RWPE2 (cell line): ENCODE data around the gene JMJD4.
A peak's percentile ranks its signal among the peaks of the same experiment; 100 is the strongest.

ENCODE experiments used
- ATAC-seq: fragments of 200-7000 bp; cut with Tn5 transposase; 3 replicates; pipeline ENCODE4 v1.9.1; 2021; ENCODE audit warnings: low read depth
- DNase-seq: peaks from one replicate; pipeline ENCODE4 v3.0.0-alpha.2; 2020; ENCODE audit warnings: low spot score
- H3K27ac ChIP-seq: fragments of 450-650 bp; 2 replicates; pipeline ENCODE4 v1.5.1; 2017; ENCODE audit warnings: mild to moderate bottlenecking; ENCODE audit not compliant: poor library complexity, severe bottlenecking
- H3K27me3 ChIP-seq: fragments of 250-450 bp; sonication (Bioruptor Pico); 2 replicates; pipeline ENCODE4 v1.5.1; 2021; ENCODE audit warnings: mild to moderate bottlenecking, moderate library complexity; ENCODE audit not compliant: insufficient read depth, poor library complexity, severe bottlenecking
- H3K36me3 ChIP-seq: fragments of 250-450 bp; sonication (Bioruptor Pico); 2 replicates; pipeline ENCODE4 v1.5.1; 2020; ENCODE audit warnings: low read depth, mild to moderate bottlenecking, moderate library complexity
- H3K4me1 ChIP-seq: fragments of 250-450 bp; sonication (Bioruptor Pico); 2 replicates; pipeline ENCODE4 v1.5.1; 2021; ENCODE audit warnings: mild to moderate bottlenecking, moderate library complexity; ENCODE audit not compliant: insufficient read depth, poor library complexity, severe bottlenecking
- H3K4me3 ChIP-seq: fragments of 250-450 bp; sonication (Bioruptor Pico); 2 replicates; pipeline ENCODE4 v1.5.1; 2021; ENCODE audit warnings: mild to moderate bottlenecking, moderate library complexity; ENCODE audit not compliant: severe bottlenecking
- H3K9me3 ChIP-seq: fragments of 250-450 bp; sonication (Bioruptor Pico); 2 replicates; pipeline ENCODE4 v1.5.1; 2021; ENCODE audit warnings: mild to moderate bottlenecking, moderate library complexity; ENCODE audit not compliant: severe bottlenecking
- CTCF ChIP-seq: fragments of 450-650 bp; IDR thresholded peaks from one replicate; pipeline ENCODE4 v1.5.1; 2017; ENCODE audit warnings: mild to moderate bottlenecking, moderate library complexity; ENCODE audit not compliant: poor library complexity, severe bottlenecking

The JMJD4 gene

GRCh38 chr1:227729881-227730629 is 5.0 kb downstream of the JMJD4 start:
- no peaks in the 10 kb centered on the region for H3K4me1 ChIP-seq
- no peak overlapping the region for H3K4me3 ChIP-seq
- H3K36me3 ChIP-seq = no peaks in the 10 kb centered on the region
- ATAC-seq (no peak), DNase-seq (no peak)
- no peaks in the 10 kb centered on the region for H3K27me3 ChIP-seq
- TF ChIP-seq CTCF = peak; percentile 28
- no peak overlapping the region for H3K27ac ChIP-seq
- H3K9me3 ChIP-seq = no peaks in the 10 kb centered on the region

- no peak for DNase-seq
- H3K27me3 ChIP-seq = no peaks in the 10 kb centered on the region
- no peaks in the 10 kb centered on the region for H3K36me3 ChIP-seq
- H3K4me3 ChIP-seq = peak overlapping the region; percentile 42
- TF ChIP-seq CTCF = no peak
- no peaks in the 10 kb centered on the region for H3K4me1 ChIP-seq
- peak overlapping the region; percentile 31 for H3K27ac ChIP-seq
- no peaks in the 10 kb centered on the region for H3K9me3 ChIP-seq
- ATAC-seq = peak; percentile 2; the same call in 1 of the 3 replicates
Observed at GRCh38 chr1:227729144-227729880, 5.8 kb downstream of the JMJD4 start.

GRCh38 chr1:227728892-227729143 is 6.3 kb downstream of the JMJD4 start:
- Histone ChIP-seq H3K9me3 (no peaks in the 10 kb centered on the region), H3K27me3 (no peaks in the 10 kb centered on the region), H3K27ac (peak overlapping the region; percentile 31), H3K4me1 (no peaks in the 10 kb centered on the region), H3K4me3 (peak overlapping the region; percentile 42), H3K36me3 (no peaks in the 10 kb centered on the region)
- ATAC-seq (no peak), DNase-seq (no peak)
- no peak for TF ChIP-seq CTCF

GRCh38 chr1:227728059-227728891 is 6.8 kb downstream of the JMJD4 start:
- TF ChIP-seq CTCF = no peak
- Histone ChIP-seq H3K4me1 (no peaks in the 10 kb centered on the region), H3K27me3 (no peaks in the 10 kb centered on the region), H3K27ac (peak overlapping the region; percentile 31), H3K4me3 (peak overlapping the region; percentile 42), H3K9me3 (no peaks in the 10 kb centered on the region), H3K36me3 (no peaks in the 10 kb centered on the region)
- peak; percentile 69 for DNase-seq
- peak; percentile 84 for ATAC-seq
